Caco-2 (cell line): ENCODE data around the gene ZNF519. TPM values are rescaled to one million over a fixed set of nuclear protein-coding genes. Genes with fewer than 3 reads are reported as not detected.

ENCODE experiments used
- BruUV-seq: library from RNA; stranded (reverse); fragments of 400-500 nt; replicated peaks from 2 replicates; lab custom pipeline; 2021; lab: Mats Ljungman, UMichigan
- CTCF ChIA-PET: fragments of 300-600 bp; sonication (Branson Sonifier 250); formaldehyde crosslinking; loops from one replicate; lab custom pipeline; 2022; ENCODE audit warnings: antibody characterized with exemption; lab: Charles Lee
- POLR2A ChIA-PET: fragments of 300-600 bp; sonication (Branson Sonifier 250); formaldehyde crosslinking; loops from one replicate; lab custom pipeline; 2022; ENCODE audit warnings: antibody characterized with exemption; lab: Charles Lee
- DNase-seq, 2 experiments: peaks; one replicate each; pipeline versions ENCODE4 v3.0.0 to v3.0.0-alpha.2; 2020 to 2022
- H3K27me3 ChIP-seq: replicated peaks from 2 replicates; pipeline ENCODE4 v1.6.0; 2011; ENCODE audit warnings: low read length; ENCODE audit not compliant: control insufficient read depth, insufficient read depth
- H3K36me3 ChIP-seq: 2 replicates; pipeline ENCODE4 v1.5.1; 2011; ENCODE audit warnings: low read length; ENCODE audit not compliant: control insufficient read depth, insufficient read depth
- H3K4me1 ChIP-seq: fragments of 250-450 bp; sonication (Bioruptor Pico); 2 replicates; pipeline ENCODE4 v1.5.1; 2020; ENCODE audit warnings: mild to moderate bottlenecking
- H3K4me3 ChIP-seq: 2 replicates; pipeline ENCODE4 v1.5.1; 2011; ENCODE audit warnings: low read depth, mild to moderate bottlenecking, control low read depth, low read length
- H3K9me3 ChIP-seq: fragments of 250-450 bp; sonication (Bioruptor Pico); 2 replicates; pipeline ENCODE4 v1.5.1; 2020; ENCODE audit warnings: mild to moderate bottlenecking, moderate library complexity
- H3K27ac Mint-ChIP-seq: one replicate; pipeline ENCODE4 v1.8.0; 2022; ENCODE audit warnings: mixed read lengths; ENCODE audit not compliant: unreplicated experiment
- H3K27me3 Mint-ChIP-seq: one replicate; pipeline ENCODE4 v1.8.0; 2022; ENCODE audit warnings: mixed read lengths; ENCODE audit not compliant: insufficient read depth, unreplicated experiment
- H3K36me3 Mint-ChIP-seq: one replicate; pipeline ENCODE4 v1.8.0; 2022; ENCODE audit warnings: mild to moderate bottlenecking, mixed read lengths; ENCODE audit not compliant: insufficient read depth, unreplicated experiment
- H3K4me1 Mint-ChIP-seq: one replicate; pipeline ENCODE4 v1.8.0; 2022; ENCODE audit warnings: low read depth, mixed read lengths; ENCODE audit not compliant: unreplicated experiment
- H3K4me3 Mint-ChIP-seq: one replicate; pipeline ENCODE4 v1.8.0; 2022; ENCODE audit warnings: mild to moderate bottlenecking, moderate library complexity, mixed read lengths; ENCODE audit not compliant: unreplicated experiment
- H3K9me3 Mint-ChIP-seq: one replicate; pipeline ENCODE4 v1.8.0; 2022; ENCODE audit warnings: mixed read lengths; ENCODE audit not compliant: unreplicated experiment
- CTCF ChIP-seq, 2 experiments: fragments of 200-600 bp in 1 of 2; IDR thresholded peaks; 1 replicate in 1 of 2; 2 replicates in 1 of 2; pipeline versions ENCODE4 v1.5.1 to v1.8.0; 2011 to 2022; ENCODE audit warnings: antibody characterized with exemption in 1 of 2, control low read depth in 1 of 2, inconsistent platforms in 1 of 2, low read depth in 1 of 2, low read length in 1 of 2, mild to moderate bottlenecking in 1 of 2, moderate library complexity in 1 of 2; ENCODE audit not compliant: insufficient read depth in 1 of 2, severe bottlenecking in 1 of 2, unreplicated experiment in 1 of 2
- intact Hi-C: fragments of 100-400 bp; cut with micrococcal nuclease; formaldehyde crosslinking; loops from one replicate; pipeline ENCODE4 v1.10.0; 2022; ENCODE audit not compliant: unreplicated experiment
- total RNA-seq: library from RNA; stranded (reverse); gene quantifications from 2 replicates; pipeline ENCODE4 v1.2.3, GENCODE V29; 2022

Gene ZNF519
- total RNA-seq, 1 experiment from 2014 or later = 22.3 TPM

DNA sequence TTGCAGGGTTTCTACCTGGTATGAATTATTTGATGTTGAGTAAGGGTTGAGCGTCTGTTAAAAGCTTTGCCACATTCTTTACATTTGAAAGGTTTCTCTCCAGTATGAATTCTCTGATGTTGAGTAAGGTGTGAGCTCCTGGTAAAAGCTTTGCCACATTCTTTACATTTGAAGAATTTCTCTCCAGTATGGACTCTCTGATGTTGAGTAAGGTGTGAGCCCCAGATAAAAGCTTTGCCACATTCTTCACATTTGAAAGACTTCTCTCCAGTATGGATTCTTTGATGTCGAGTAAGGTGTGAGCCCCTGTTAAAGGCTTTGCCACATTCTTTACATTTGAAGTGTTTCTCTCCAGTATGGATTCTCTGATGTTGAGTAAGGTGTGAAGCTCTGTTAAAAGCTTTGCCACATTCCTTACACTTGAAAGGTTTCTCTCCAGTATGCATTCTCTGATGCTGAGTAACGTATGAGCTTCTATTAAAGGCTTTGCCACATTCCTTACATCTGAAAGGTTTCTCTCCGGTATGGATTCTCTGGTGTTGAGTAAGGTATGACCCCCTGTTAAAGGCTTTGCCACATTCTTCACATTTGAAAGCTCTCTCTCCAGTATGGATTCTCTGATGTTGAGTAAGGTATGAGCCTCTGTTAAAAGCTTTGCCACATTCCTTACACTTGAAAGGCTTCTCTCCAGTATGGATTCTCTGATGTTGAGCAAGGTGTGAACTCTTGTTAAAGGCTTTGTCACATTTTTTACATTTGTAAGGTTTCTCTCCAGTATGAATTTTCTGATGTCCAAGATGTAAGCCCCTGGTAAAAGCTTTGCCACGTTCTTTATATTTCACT lies 27.1 kb downstream of the ZNF519 start:
- CTCF ChIA-PET = no interaction called here
- no peaks in the 10 kb centered on the region for H3K4me1 Mint-ChIP-seq

GRCh38 chr18:14104201-14104600 lies 28.0 kb downstream of the ZNF519 start:
- BruUV-seq = no TSS peak
- Mint-ChIP-seq H3K4me3 (no peak overlapping the region), H3K9me3 (peaks cover 25% of the 10 kb centered on the region), H3K27me3 (no peaks in the 10 kb centered on the region), H3K27ac (no peak overlapping the region), H3K4me1 (no peaks in the 10 kb centered on the region), H3K36me3 (peaks cover 34% of the 10 kb centered on the region)
- Histone ChIP-seq H3K4me1 (no peaks in the 10 kb centered on the region), H3K9me3 (peaks cover 21% of the 10 kb centered on the region), H3K27me3 (no peaks in the 10 kb centered on the region), H3K36me3 (peaks cover 3% of the 10 kb centered on the region), H3K4me3 (no peak overlapping the region)
- TF ChIP-seq CTCF (IDR thresholded peaks at IDR 0.05; ENCODE audit: insufficient read depth in 1 of 2, low read depth in 1 of 2, low read length in 1 of 2, severe bottlenecking in 1 of 2, unreplicated experiment in 1 of 2) = no peak
- DNase-seq = no peak
- CTCF ChIA-PET = no interaction called here
- POLR2A ChIA-PET = no interaction called here
- intact Hi-C loops = no loop called here

More for the DNA sequence above, 27.1 kb downstream of the ZNF519 start:
- POLR2A ChIA-PET = no interaction called here
- no peak overlapping the region for H3K4me3 ChIP-seq
- no peak for TF ChIP-seq CTCF (IDR thresholded peaks at IDR 0.05; ENCODE audit: insufficient read depth in 1 of 2, low read depth in 1 of 2, low read length in 1 of 2, severe bottlenecking in 1 of 2, unreplicated experiment in 1 of 2)
- Mint-ChIP-seq H3K9me3 (peaks cover 28% of the 10 kb centered on the region), H3K27ac (peak overlapping the region; percentile 32), H3K4me3 (no peak overlapping the region), H3K27me3 (no peaks in the 10 kb centered on the region), H3K36me3 (peaks cover 34% of the 10 kb centered on the region)
- peaks cover 30% of the 10 kb centered on the region for H3K9me3 ChIP-seq
- DNase-seq = no peak
- no peaks in the 10 kb centered on the region for H3K27me3 ChIP-seq
- no peaks in the 10 kb centered on the region for H3K4me1 ChIP-seq
- intact Hi-C loops = no loop called here
- peaks cover 3% of the 10 kb centered on the region for H3K36me3 ChIP-seq
- BruUV-seq = no TSS peak

DNA sequence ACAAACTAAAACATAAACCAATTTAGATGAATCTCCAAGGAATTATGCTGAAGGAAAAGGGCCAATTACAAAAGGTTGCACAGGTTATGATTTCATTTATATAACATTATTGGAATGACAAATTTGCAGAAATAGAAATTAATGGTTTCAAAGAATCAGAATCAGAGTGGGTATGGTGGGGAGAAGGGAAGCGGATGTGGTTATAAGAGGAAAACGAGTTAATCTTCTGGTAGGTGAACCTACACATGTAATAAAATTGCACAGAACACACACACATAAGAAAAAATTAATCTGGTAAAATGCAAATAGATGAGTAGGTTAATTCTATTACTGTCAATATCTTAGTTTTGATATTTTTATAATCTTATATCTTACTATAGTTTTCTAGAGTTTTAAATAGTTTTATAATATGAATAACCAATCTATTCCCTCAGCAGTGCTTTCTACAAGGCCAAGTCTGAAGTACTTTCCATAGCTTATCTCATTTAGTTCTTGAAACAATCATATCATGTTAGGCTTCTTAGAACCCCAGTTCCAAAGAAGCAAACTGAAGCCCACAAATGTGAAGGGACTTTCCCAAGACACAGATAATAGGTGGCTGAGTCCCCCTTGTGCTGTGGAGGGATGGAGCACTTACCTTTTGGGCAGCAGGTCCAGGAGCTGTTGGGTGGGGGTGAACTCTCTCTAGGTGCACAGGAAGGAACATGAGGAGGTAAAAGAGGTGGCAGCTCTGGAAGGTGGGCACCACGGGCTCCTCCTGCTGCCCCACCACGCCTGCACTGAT lies 31.5 kb downstream of the ZNF519 start:
- H3K4me1 Mint-ChIP-seq = no peaks in the 10 kb centered on the region
- Histone ChIP-seq H3K36me3 (peaks cover 3% of the 10 kb centered on the region), H3K4me3 (no peak overlapping the region), H3K9me3 (peaks cover 8% of the 10 kb centered on the region), H3K27me3 (no peaks in the 10 kb centered on the region), H3K4me1 (no peaks in the 10 kb centered on the region)
- H3K9me3 Mint-ChIP-seq = peaks cover 15% of the 10 kb centered on the region
- no peak for TF ChIP-seq CTCF (IDR thresholded peaks at IDR 0.05; ENCODE audit: insufficient read depth in 1 of 2, low read depth in 1 of 2, low read length in 1 of 2, severe bottlenecking in 1 of 2, unreplicated experiment in 1 of 2)
- H3K27me3 Mint-ChIP-seq = no peaks in the 10 kb centered on the region
- POLR2A ChIA-PET = no interaction called here
- intact Hi-C loops = no loop called here
- no peak overlapping the region for H3K4me3 Mint-ChIP-seq
- CTCF ChIA-PET = no interaction called here
- peaks cover 28% of the 10 kb centered on the region for H3K36me3 Mint-ChIP-seq
- no peak for DNase-seq
- no peak overlapping the region for H3K27ac Mint-ChIP-seq
- no TSS peak for BruUV-seq
